ENCODE measurements around the gene TOM1L2.

GRCh38 chr17:17880577-17881196 lies 91.5 kb downstream of the TOM1L2 start:
- TF ChIP-seq EGR1 (IDR thresholded peaks at IDR 0.05) (no peak), TAF1 (IDR thresholded peaks at IDR 0.05; ENCODE audit: low read depth) (no peak), MAX (IDR thresholded peaks at IDR 0.05) (no peak), TEAD4 (IDR thresholded peaks at IDR 0.05) (no peak), NFIC (IDR thresholded peaks at IDR 0.05) (no peak), CEBPB (IDR thresholded peaks at IDR 0.05) (no peak), EP300 (IDR thresholded peaks at IDR 0.05; ENCODE audit: borderline replicate concordance) (no peak), USF1 (IDR thresholded peaks at IDR 0.05) (no peak), CREB1 (IDR thresholded peaks at IDR 0.05; ENCODE audit: low read depth) (no peak)

Measured in Ishikawa (cell line).